Stimulated activated CD8-positive, alpha-beta memory T cell treated with anti-CD3 and anti-CD28 coated beads, Interleukin-4, amount 100 ng/mL, for 48 hours (primary cell): Measurements from ENCODE around the gene RAPGEF4.

Source experiments
- DNase-seq: peaks from one replicate; pipeline ENCODE4 v3.0.0-alpha.2; 2020

RAPGEF4 gene

DNA sequence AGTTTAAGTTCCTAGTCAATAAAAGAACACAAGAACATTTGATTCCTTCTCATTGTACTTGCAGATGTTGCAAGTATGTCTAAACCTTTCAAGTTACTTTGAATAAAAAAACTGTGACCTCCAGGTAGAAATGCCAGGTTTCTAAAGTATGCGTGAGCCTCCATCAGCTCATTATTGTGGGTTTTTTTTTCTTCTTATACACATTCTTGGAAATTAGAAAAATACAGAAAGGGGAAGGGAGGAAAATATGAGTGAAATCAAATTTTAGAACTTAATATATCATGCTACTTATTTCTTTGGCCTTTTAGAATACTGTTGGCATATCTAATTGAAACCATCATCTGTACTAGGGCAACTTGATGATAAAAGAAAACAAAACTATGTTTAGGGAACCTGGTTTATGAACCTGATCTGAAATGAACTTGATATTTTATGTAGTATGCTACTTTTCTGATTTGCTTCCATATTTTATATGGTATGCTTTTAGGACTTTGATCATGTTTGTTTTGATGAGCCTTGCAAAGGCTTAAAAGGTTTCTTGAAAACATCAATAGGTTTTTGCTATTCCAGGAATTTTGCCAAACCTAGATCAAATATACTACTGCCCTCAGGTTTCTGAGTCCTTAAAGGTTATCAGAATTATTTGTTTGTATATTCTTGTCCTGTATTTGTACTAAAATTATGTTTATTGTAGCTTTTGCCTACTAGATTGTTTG is 209.3 kb downstream of the RAPGEF4 start:
- DNase-seq = no peak

DNA sequence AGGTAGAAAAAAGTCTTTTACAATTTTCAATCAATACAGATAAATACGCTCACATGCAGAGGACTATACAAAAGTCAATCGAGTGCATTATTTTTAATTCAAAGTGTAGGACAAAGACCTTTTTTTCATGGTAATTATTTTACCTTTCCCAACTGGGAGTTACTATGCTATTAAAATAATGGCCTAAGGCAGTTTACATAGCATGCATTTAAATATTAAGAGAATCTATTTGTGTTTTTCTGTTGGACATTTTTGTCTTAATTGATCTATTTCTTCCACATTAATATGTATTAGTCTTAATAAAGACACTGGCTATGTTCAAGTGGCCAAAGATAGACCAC is 209.8 kb downstream of the RAPGEF4 start:
- no peak for DNase-seq

DNA sequence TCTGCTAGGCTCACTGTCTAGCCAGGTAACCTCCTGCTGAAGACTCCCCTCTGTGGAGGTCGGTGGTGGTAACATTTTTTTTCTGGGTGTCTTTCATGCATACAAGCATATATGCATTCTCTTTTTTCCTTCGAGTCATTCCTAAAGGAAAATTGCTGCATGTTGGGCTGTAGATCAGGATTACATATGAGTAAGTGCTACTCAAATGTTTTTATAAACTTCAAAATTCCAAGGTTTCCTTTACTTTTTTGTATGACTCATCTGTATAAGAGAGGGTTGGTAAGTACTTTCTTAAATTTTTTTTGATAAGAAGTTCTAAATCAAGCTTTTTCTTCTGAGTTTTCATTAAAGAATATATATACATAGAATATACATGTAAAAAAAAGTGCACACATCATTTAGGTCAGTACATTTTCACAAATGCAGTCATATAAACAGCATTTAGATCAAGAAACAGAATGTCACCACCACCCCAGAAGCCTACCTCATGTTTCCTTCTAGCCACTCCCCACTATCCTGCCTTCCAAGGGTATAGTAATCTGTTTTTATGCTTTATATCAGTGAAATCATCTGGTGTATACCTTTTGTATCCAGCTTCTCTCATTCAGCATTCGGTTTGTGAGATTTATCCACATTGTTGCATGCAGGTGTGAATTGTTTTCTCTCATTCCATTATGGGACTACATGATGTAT is 212.0 kb downstream of the RAPGEF4 start:
- DNase-seq = no peak

DNA sequence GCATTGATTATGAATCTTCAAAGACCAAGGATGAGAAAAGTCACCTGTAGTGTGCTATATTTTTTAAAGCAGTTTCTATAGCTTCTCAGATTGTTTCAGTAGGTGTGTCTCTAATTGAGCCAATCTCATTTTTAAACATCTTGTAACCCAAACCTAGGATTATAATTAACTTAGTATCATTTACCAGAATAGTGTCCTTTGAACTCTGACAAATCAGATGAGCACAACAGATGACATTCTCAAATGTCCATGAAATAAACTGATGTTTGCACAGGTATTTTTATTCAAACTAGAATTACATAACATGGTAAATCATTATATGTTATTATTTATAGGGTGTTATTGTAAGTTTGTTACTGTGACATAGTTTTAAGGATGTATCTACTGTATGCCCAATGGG is 213.9 kb downstream of the RAPGEF4 start:
- no peak for DNase-seq

DNA sequence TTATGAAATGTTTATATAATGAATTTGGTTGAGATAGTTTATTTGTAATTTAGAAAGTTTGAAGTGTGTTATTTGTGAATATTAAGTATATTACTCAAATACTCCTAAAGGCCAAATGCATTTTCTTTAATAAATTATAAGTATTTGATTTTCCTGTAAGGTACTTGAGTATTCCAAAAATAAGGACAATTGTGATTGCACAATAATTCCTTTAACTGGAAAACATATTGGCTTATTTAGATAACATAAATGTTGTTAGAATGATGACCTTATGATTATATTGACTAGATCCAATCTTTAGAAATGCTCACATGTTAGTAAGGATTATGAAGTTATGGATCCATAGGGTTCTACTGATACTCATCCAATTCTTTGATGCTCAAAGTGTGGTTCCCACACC is 214.9 kb downstream of the RAPGEF4 start:
- DNase-seq = no peak

DNA sequence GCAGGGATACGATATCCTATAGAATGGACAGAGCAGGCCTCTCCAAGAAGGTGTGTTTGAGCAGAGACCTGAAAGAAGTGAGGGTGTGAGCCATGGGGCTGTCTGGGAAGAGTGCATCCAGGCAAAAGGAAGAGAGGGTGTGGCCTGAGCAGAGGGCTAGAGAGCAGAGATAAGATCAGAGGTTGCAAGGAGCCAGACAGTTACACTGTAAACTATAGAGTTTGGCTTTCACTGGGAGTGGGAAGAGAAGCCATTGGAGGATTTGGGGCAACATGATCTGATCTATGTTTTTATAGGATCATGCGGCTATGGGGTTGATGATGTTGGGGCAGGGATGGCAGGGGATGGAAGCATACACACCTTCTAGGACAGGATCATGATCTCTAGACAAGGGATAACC is 215.9 kb downstream of the RAPGEF4 start:
- no peak for DNase-seq

DNA sequence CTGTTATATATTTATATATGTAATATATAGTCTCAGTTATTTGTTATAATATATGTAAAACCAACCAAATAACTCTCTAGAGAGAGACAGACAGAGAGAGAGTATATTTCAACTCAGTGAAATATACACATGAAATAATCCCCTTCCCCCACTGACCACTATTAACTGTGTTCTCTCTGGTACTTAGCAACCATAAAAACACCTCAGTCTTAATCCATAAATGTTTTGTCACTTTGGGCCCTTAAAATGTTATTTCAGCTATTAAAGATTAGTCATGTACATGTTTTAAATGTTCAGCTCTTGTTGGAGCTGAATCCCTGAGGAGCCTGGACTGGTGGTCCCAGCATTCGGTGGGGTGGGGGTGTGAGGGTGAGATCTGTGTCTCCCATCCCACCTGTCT is 217.8 kb downstream of the RAPGEF4 start:
- DNase-seq = no peak

DNA sequence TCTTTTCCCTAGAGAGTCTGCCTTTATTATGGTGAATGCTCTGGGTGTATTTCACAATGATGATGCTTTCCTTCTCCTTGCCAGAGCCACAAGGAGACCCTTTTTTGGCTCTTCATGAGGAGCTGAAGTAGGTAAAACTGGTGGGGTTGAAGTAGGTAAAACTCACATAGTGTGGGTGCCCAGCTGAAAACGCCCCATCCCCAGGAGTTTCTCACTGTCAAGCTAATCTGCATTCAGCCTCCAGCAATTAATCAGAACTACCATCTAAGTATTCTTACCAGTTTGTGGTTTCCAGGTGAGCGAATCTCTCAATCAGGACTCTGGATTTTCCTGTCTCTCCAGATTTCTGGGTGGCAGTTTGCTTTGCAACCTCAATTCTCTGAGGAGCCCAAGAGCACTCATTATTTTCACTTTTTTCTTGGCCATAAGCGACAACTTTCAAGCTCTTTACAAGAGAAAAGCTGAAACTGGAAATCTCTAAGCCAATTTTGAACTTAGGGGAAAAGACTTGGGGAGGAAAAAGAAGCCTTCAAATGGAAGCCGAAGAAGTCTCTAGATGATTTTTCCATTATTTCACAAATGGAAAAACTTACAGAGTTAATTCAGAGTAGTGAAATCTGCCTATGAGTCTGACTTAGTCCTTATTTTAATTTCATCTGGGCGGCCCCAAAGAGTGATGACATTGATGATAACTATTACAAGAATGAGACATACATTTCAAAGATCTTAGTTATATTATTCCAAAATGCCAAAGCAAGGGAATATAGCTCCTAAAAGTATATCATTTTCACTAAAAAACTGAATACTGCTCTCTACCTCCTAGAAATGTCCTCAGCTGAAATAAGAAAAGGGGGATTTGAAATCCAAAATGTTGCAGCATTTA is 218.6 kb downstream of the RAPGEF4 start:
- DNase-seq = no peak

DNA sequence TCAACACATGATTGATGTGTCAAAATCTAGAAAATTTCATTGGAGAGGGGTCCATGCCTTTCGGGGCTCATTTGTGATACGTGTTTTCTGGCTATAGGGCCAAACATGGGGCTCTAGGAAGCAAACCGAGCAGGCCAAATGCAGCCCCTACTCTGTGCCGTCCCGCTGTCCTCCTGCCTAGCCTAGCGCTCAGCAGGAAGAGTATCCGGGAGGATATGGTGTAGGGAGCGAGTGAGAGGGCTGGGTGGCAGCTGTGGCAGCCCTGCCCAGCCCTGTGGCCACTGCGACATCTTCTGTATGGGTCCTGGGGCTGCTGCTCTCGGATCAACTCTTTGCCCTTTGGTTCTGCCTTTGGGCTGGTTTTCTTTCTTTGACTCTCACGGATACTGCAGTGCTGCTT is 219.9 kb downstream of the RAPGEF4 start:
- DNase-seq = no peak

DNA sequence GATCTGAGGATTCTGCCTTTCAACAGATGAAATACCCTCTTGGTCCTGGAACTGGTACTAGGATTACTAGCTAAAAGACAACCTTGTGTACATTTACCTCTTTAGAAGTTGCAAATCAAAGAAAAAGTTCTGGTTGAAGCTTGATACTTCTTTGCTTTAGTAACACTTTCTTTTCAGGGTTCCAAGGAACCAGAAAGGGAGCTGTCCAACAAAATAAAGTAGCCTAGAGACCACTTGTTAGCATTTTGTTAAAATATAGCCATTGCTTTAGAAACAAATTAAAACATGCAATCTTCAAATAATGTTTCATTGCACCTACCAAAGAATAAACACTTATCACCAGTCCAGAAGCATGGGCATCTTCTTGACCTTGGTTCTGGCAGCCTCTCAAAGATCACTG is 222.1 kb downstream of the RAPGEF4 start:
- no peak for DNase-seq

DNA sequence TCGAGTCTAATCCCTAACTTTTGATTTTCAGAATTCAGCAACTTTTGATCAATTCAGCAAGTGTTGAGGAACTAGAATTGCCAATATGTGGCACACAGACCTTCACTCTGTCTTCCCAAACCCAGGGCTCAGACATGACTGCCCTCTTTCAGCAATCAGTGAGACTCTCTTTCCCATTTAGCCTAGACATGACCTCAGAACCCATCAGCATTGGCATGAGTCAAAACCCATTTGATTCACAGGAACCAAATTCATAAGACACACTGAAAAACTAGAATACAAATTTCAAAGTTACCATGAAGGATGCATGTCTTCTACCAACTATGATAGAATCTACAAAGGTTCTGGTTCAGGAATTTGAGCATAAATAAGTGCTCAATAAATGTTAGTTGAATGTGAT is 226.4 kb downstream of the RAPGEF4 start:
- no peak for DNase-seq

DNA sequence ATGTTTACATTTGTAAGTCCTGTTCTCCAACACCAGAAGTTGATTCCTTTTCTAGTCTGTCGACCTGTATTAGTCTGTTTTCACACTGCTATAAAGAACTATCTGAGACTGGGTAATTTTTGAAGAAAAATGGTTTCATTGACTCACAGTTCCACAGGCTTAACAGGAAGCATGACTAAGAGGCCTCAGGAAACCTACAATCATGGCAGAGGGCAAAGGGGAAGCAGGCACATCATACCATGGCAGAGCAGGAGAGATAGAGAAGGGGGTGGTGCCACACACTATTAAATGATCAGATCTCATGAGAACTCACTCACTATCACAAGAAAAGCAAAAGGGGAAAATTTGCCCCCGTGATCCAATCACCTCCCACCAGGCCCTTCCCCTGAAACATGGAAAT is 227.2 kb downstream of the RAPGEF4 start:
- no peak for DNase-seq

DNA sequence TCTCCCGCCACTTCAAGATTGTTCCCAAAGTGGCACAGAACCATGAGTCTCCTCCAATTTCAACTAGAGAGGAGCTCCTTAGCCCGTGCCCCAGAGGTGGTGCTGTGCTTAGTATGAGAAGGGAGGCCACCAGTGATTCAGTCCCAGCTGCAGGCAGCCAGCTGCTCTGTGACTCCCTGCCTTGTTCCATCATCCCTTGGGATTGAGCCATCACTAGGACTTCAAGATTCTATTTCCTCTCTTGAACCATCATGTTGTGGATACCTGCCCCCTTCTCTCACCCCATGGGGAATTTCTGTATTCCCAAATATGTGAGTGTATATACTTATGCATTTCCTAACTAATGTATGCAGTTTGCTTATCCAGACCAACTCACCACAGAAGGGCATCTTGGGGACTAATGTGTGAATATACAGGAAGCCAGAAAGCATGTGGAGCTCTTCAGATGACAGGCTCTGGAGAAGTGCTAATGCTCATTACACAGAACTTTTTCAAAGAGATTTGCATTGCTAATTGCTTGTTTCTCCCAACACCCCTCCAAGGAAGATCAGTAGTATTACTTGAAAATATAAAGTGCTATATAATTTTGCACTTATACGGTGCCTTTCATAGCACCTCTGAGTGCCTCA is 229.0 kb downstream of the RAPGEF4 start:
- DNase-seq = no peak

DNA sequence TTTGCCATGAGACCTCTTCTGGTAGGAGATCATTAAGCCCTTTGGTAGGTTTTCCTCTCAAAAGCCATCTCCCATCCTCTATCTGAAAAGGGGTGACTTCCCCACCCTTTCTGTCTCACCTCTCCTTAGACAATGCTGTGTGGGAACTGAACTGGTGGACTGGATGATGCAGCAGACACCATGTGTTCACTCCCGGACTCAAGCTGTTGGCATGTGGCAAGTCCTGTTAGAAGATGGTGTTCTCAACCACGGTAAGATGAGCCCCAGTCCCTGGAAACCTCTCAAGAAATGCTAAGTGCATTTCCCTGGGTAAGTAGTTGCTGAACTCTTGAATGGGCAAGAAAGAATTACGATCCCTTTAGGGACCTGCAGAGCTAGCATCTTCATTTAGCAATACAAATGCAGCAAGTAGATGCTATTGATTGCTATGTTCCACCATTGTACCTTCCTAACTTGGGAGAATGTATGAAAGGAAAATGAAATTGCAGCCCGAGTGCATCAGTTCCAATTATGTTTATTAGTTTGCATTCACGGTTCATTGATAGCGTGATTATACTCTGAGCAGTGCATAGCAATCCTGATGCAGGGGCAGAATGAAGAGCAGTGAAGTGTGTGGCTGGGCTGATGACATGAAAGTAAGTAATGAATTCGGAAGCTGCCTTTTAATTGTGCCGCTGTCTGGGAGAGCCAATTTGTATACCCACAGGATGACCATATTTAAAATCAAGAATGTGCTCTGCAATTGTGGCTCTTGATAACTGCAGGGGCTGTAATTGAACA is 230.0 kb downstream of the RAPGEF4 start:
- no peak for DNase-seq

DNA sequence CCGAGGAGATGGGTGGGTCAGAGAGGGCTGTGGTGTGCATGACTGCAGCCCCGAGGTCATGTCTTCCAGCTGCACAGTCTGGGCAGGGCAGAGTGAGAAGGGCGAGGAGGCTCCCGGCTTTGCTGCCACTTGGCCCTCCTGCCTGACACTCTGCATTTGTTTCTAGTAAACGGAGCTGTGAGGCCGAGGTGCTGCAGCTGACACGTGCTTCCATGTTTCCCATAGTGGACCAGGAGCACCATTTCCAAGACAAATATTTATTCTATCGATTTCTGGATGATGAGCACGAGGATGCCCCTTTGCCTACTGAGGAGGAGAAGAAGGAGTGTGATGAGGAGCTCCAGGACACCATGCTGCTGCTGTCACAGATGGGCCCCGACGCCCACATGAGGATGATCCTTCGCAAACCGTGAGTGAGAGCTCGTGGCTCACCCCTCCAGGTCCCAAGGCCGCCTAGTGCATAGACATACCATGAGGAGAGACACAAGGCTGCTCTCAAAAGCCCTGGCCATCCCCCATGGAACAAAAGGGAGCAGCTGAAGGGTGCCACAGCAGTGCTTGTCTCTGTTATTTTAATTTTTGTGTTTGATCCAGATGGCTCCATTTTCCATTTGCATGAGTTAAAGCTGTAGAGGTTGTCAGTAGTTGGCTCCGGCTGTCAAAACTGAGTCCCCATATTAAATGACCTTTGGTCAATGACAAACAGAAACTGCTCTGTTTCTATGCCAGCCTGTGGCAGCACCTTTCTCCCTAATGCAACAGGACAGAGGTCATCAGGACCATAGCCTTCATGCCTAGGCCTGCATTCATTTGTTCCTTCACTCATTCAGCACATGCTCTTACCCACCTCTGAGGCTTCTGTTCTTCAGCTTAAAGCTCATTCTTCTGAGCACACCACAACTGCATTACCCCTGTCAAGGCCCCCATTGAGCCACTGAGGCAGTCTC is 231.7 kb downstream of the RAPGEF4 start:
- no peak for DNase-seq

DNA sequence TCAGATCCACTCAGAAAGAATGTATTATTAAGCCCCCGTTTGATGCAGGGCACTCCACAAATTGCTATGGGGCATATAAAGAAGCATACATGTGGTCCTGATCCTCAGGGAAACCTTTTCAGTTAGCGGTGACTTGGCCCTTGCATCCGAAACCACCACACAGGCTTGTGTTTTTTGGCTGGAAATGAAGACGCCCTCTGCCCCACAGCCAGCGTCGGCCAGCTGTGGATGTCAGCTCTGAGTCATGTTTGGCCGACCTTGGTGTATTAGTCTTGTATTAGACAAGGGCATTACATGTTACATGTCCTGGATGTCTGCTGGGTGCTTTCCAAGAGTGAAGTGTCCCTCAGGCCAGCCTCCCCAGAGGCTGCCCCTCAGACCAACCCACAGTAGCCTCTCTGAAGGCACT is 232.4 kb downstream of the RAPGEF4 start:
- DNase-seq = no peak

DNA sequence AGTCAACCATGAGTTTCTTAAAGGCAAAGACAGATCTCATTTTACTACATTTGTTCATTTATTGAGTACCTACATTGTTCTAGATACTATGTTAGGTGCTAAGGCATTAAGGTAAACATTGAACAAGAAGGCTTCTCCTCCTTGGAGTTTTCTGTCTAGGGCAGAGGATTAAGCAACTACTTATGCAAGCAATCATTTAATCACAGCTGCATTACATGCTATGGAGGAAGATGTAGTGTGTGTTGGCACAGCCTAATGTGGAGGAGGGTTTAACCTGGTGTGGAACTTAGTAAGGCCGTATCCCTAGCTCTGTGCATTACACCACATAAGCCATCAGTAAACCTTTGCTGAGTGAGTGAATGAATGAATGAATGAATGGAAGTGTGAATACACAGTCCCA is 233.5 kb downstream of the RAPGEF4 start:
- no peak for DNase-seq

DNA sequence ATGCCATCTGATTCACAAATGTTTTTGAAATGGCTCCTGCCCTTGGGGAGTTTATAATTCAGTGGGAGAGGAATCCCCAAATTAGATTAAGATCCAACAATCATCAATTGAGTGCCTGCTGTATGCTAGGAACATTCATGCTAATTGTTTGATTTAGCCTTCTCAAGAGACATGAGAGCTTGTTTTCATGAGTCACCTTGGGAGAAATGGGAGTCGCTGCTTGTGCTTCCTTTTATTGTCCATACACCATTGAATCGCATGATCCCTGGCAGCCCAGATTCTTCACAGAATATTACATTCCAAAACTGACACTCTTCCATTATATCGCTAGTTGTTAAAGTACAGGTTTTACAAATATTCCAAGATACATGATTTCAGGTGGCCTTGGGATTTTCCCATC is 234.0 kb downstream of the RAPGEF4 start:
- no peak for DNase-seq

DNA sequence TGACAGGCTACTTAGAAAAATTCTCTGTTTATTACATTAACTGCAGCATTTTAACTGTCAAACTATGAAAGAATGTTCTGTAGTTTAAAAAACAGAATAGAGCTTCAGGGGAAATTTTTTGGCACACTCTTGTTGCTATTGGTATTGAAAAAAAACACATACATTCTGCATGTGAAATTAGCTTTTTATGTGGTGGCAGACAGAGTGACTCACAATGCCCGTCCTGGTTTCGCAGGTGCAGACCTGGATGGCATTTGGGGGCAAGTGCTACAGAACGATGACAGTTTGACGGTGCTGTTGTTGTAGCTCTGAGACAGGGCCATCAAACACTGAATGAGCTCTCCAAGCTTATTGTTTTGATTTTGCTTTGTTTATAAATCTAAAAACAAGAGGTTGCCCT is 235.0 kb downstream of the RAPGEF4 start:
- DNase-seq = peak; percentile 40

DNA sequence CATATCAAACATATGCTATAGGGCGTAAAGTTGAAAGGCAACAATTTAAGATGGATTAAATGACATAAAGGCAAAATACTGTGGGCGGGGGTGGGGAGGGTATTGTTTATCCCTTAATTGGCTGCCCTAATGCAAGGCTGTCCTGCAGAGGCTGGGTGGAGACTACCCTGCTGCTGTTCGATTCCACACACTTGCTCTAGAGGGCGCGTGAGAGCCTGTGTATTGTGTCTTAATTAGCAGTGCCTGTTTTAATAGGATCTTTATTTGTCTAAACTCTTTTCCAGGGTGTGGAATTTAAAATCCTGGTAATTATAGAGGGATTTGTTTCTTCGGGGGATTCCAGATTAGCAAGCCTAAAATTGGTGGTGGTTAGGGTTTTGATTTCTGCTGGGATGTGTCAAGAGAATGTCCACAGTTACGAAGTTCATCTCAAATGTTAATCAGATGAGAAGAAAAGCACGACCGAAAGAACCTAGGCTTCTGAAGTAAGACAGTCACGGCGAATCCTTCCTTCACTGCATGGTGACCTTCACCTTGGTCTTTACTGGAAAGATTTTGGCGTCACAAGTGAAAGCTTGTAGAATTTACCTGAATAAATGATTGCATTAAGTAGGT is 236.5 kb downstream of the RAPGEF4 start:
- DNase-seq = peak; percentile 62

DNA sequence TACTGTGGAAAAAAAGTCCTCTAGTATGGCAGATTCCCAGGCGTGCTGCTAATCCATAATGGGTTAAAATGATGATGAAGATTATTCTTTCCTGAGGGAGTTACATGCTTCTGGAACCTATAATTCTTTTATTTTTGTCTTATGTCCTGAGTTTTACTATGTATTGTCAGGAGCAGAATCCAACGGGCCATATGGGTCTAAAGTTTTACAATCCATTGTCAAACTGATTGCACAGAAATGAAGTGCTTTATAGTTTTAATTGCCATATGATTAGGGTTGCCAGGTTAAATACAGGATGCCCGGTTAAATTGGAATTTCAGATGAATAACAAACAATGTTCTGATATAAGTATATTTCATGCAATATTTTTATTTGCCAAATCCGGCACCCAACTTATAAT is 239.1 kb downstream of the RAPGEF4 start:
- DNase-seq = no peak
